Measurements from ENCODE around the gene FBXL4.

FBXL4 gene

GRCh38 chr6:98976674-98977385, 29.1 kb upstream of the FBXL4 start:
- Histone ChIP-seq H3K27ac (replicated peaks) (peak overlapping the region; percentile 69), H3K4me3 (replicated peaks; ENCODE audit: insufficient read depth, low read length) (no peak overlapping the region), H3K27me3 (ENCODE audit: insufficient read depth, poor library complexity, severe bottlenecking) (no peaks in the 10 kb centered on the region)
- peak in 1 of 2 experiments; percentile 71 for DNase-seq (ENCODE audit: low read depth in 1 of 2, low spot score in 1 of 2)
- peak; percentile 29; the same call in 1 of the 2 replicates for TF ChIP-seq POLR2AphosphoS5 (IDR thresholded peaks at IDR 0.05; ENCODE audit: low read depth)
- peak; percentile 23; the same call in 1 of the 2 replicates for TF ChIP-seq GABPA (IDR thresholded peaks at IDR 0.05; ENCODE audit: low read depth)
- TF ChIP-seq CTCF (IDR thresholded peaks at IDR 0.05; ENCODE audit: insufficient read depth, low read length) = no peak

- TF ChIP-seq SPI1 (IDR thresholded peaks at IDR 0.05; ENCODE audit: borderline replicate concordance, low read depth) = peak; percentile 50; the same call in 1 of the 2 replicates
- TF ChIP-seq POLR2AphosphoS5 (IDR thresholded peaks at IDR 0.05; ENCODE audit: low read depth) = no peak
- peak overlapping the region; percentile 69; the same call in 1 of the 2 replicates for H3K27ac ChIP-seq (replicated peaks)
- no peaks in the 10 kb centered on the region for H3K27me3 ChIP-seq (ENCODE audit: insufficient read depth, poor library complexity, severe bottlenecking)
- H3K4me3 ChIP-seq (replicated peaks; ENCODE audit: insufficient read depth, low read length) = no peak overlapping the region
- DNase-seq (ENCODE audit: low read depth in 1 of 2, low spot score in 1 of 2) = peak in 1 of 2 experiments; percentile 33
Observed at GRCh38 chr6:98975421-98975820, 27.7 kb upstream of the FBXL4 start.

- no peak for DNase-seq (ENCODE audit: low read depth in 1 of 2, low spot score in 1 of 2)
Observed at GRCh38 chr6:98974309-98974708, 26.6 kb upstream of the FBXL4 start.

GRCh38 chr6:98973571-98973970, 25.8 kb upstream of the FBXL4 start:
- H3K27me3 ChIP-seq (ENCODE audit: insufficient read depth, poor library complexity, severe bottlenecking) = no peaks in the 10 kb centered on the region
- no peak for DNase-seq (ENCODE audit: low read depth in 1 of 2, low spot score in 1 of 2)
- TF ChIP-seq SPI1 (IDR thresholded peaks at IDR 0.05; ENCODE audit: borderline replicate concordance, low read depth) = no peak
- TF ChIP-seq REST (IDR thresholded peaks at IDR 0.05; ENCODE audit: insufficient replicate concordance, low read depth) = no peak
- no peak for TF ChIP-seq GABPA (IDR thresholded peaks at IDR 0.05; ENCODE audit: low read depth)
- TF ChIP-seq CTCF (IDR thresholded peaks at IDR 0.05; ENCODE audit: insufficient read depth, low read length) = no peak
- TF ChIP-seq POLR2AphosphoS5 (IDR thresholded peaks at IDR 0.05; ENCODE audit: low read depth) = no peak
- H3K27ac ChIP-seq (replicated peaks) = no peak overlapping the region
- H3K4me3 ChIP-seq (replicated peaks; ENCODE audit: insufficient read depth, low read length) = no peak overlapping the region

More at GRCh38 chr6:98974309-98974708, 26.6 kb upstream of the FBXL4 start:
- TF ChIP-seq SPI1 (IDR thresholded peaks at IDR 0.05; ENCODE audit: borderline replicate concordance, low read depth) = peak; percentile 50; the same call in 1 of the 2 replicates
- no peak for TF ChIP-seq POLR2AphosphoS5 (IDR thresholded peaks at IDR 0.05; ENCODE audit: low read depth)
- Histone ChIP-seq H3K4me3 (replicated peaks; ENCODE audit: insufficient read depth, low read length) (no peak overlapping the region), H3K27ac (replicated peaks) (no peak overlapping the region), H3K27me3 (ENCODE audit: insufficient read depth, poor library complexity, severe bottlenecking) (no peaks in the 10 kb centered on the region)

- Histone ChIP-seq H3K4me3 (replicated peaks; ENCODE audit: insufficient read depth, low read length) (no peak overlapping the region), H3K27ac (replicated peaks) (no peak overlapping the region), H3K27me3 (ENCODE audit: insufficient read depth, poor library complexity, severe bottlenecking) (no peaks in the 10 kb centered on the region)
- TF ChIP-seq POLR2AphosphoS5 (IDR thresholded peaks at IDR 0.05; ENCODE audit: low read depth) (no peak), REST (IDR thresholded peaks at IDR 0.05; ENCODE audit: insufficient replicate concordance, low read depth) (no peak), GABPA (IDR thresholded peaks at IDR 0.05; ENCODE audit: low read depth) (no peak), CTCF (IDR thresholded peaks at IDR 0.05; ENCODE audit: insufficient read depth, low read length) (no peak)
- DNase-seq (ENCODE audit: low read depth in 1 of 2, low spot score in 1 of 2) = no peak
Observed at GRCh38 chr6:98971303-98971702, 23.6 kb upstream of the FBXL4 start.

Measured in HL-60 (cell line).